HUDEP-2 (cell line): ENCODE results near the gene MAP2K6.

Experiments
- DNase-seq, 76 experiments: peaks; one replicate each; lab custom pipeline; 2025; ENCODE audit not compliant: unreplicated experiment in 76 of 76; lab: John Stamatoyannopoulos, UW

The MAP2K6 gene

DNA sequence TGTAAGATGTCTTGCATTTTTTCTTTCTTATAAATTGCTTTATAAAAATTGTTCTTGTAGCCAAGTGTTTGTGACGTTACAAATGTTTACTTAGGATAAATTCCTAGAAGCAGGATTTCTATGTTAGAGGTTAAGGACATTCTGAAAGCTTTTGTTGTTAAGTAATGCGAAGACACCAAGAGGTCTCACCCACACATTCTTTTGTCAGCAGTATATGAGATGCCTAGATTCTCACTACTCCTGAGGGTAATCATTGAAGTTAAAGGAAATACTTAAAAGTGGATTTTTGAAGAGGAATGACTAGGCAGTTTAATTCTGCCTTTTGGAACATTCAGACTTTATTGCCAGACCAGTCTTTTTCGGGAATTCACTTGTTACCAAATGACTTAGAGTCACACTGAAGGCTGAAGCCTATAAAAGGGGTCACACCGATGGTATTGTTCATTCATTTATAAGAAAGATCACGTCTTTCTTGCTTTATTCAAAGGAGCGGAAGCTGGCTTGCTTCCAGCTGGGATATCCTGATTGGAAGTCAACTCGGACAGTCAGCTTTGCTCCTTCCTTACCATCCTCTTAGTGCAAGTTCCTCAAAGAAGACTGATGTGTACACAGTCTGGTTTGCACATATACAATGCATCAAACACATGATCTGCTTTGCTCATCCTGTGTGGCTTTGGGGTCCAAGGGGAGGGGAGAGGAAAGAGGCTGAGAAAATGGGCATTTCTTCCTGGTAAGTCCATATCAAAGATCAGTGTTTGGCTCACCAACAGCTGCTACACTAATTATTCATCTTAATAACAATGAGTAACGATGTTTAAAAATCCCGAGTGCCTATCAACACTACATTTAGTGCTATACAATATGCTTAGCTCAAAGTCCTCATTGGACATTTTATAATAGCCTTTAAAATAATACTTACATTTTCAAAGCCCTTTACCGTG, 160.0 kb downstream of the MAP2K6 start:
- DNase-seq, result no peak

GRCh38 chr17:69575346-69575761, 160.9 kb downstream of the MAP2K6 start:
- DNase-seq, result no peak

GRCh38 chr17:69577098-69577497, 162.6 kb downstream of the MAP2K6 start:
- DNase-seq, result no peak

DNA sequence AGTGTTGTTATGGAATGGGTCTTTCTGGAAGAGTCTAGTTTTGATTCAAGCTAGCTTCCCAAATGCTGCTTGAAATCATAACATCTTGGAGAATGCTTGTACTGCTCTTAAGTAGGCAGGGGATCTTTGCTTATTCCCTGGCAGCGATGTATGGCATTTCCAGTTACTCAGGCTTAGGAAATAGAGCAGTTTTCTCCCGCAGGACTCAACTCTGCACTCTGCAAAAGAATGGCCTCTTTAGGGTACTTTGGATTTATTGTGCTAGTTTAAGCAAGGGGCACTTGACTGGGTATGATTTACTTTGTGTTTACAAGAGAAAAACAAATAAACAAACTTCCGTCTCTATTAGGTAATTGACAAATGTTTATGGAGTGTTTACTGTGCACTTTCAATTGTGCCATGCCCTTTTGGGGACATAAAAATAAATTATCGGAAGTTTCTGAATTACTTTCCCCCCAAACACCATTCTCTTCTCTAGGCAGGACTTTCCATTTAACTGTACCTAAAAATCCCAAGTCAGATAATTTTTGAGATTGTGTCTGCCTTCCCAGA, 164.0 kb downstream of the MAP2K6 start:
- no peak for DNase-seq

- DNase-seq, result no peak
These were observed 165.6 kb downstream of the MAP2K6 start for GRCh38 chr17:69579961-69580677.

DNA sequence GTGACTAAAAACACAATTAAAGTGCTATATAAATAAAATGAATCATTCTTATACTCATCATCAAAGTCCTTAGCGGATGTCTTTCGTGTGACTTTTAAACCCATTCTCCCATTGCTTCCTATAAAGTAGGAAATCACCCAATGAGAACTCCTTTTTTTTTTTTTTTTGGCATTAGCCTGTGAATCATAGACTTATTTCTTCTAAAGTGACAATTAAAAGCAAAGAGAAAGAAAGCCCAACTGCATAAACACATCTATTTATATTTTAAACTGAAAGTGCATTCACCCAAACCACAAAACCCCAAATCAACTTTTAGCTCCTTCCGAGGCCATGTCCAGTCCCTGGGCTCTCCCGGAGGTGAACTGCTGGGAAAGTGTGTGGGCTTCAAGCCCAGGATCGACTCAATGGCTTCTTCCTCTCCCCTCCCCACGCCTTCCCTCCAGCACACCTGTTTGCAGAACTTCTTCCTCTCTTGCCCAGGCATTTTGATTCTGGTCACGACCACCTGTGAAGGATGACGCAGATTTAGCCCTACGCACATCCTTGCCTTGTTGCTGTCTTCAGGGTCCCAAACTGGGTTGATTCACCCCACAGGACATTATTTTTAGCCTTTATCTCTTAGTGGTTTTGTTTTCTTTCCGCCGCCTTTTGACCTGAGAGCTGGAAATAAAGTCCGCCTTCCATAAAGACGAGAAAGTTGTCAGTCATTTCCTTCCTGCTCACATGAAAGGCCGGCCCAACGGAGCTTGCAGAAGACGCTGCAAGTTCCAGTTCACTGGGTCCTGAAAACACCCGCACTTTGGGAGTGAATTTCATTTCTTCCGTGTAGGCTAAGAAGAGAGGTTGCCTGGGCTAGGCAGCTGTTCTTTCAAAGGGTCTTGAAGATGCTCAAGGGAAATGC, 166.8 kb downstream of the MAP2K6 start:
- no peak for DNase-seq

GRCh38 chr17:69588316-69588715, 173.8 kb downstream of the MAP2K6 start:
- DNase-seq, result no peak

DNA sequence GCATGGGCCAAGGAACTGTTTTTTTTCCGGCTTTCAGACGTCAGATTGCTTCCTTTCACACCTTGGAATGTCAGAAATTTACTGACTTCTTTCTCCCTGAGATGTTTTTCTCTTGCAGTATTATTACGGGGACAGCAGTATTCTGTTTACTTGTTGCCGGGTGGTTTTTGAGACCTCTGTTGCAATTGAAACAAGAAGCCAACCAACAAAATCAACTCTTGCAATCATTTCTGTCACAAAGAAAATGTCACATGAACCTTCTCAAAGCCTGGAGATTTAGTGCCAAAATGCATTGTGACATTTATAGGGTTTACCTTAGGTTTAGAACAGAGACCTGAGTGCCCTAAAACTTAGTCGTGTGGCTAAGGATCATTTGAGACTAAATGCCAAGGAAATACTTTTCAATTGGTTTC, 174.3 kb downstream of the MAP2K6 start:
- no peak for DNase-seq

DNA sequence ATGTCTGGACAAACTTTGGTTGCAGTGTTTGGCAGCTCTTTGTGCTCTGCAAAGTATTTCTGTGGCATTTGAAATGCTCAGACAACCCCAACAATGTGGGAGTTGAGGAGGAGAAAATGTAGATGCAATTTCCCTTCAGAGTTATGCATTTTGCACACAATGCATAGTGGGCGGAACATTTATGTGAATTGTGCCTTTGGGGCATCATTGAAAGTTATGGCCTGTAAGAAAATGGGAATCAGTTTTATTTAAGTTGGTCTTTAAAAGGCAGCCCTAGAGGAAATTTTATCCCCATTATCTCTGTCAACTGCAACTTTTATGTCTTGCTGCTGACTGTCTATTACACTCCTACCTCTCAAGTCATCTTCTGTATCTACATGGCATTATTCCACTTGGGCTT, 176.2 kb downstream of the MAP2K6 start:
- DNase-seq, result no peak

DNA sequence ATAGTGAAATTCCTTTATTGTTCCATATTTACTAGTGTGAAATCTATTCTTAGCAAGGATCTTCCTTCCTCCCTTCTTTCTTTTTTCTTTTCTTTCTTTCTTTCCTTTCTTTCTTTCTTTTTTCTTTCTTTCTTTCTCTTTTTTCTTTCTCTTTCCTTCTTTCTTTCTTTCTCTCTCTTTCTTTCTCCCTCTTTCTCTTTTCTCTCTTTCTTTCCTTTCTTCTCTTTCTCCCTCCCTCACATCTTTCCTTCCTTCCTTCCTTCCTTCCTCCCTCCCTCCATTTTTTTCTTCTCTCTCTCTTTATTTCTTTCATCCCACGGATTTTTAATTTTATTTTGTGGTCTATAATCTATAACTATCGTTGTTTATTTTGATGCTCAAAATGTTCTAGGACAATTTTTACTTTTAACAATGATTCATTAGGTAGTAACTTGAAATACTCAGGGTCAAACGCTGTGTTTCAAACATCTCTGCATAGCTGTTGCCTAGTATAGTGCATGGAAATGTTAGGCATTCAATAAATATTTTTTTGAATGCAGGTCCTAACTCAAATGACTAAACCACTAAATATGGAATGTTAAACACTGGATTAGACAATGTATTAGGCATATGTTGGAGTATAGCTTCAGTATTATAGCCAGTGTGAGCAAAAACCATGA, 178.3 kb downstream of the MAP2K6 start:
- DNase-seq, result no peak

DNA sequence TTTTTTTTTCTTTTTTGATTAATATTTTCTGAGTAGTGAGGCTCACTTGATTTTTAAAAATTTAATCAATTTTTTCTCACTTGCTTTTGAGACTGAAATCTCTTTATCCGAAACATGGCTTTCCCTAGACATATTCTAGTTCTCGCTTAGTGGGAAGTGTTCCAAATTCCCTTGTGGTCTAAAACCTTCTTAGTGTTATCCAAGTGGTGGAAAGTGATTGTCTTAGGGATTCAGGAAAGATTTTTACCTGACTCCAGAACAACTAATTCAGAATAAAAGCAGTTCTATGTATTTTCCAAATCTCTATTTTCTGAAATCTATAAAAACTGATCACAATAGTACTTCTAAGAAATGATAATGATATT, 178.8 kb downstream of the MAP2K6 start:
- DNase-seq, result no peak

DNA sequence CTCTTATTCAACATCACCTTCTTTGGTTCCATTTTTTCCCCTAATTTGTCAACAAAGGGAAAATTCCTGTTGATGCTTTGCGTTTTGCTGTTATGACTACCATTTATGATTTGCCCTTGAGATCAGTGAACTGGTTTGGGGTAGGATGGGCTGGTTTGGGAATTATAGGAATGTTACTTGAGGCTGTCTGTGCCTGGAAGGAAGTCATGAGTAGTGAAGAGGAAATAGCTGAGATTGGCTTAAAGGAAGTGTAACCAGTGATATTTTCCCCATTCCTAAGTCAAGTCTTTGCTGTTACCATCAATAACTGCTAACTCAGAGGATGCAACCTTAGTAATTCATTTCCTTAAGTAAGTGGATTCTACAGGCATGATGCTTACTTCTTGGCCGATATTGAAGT, 179.2 kb downstream of the MAP2K6 start:
- DNase-seq, result no peak

DNA sequence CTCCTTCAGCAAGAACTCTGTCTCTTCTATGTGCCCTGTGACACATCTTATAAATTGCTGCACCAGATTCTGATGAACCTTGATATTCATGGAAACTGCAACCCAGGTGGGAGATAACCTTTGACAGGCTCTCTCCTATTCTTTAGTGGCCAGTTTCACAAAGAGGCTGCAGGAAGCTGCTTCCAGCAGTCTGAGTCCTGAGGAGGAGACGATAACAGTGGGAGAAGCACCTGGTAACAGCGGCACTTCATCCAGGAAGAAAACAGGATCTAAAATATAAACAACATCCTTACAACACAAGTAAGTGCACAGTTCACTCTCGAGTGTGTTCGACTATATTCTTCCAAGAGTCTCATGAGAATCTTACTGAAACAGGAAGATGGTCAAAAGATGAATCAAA, 180.1 kb downstream of the MAP2K6 start:
- no peak for DNase-seq

DNA sequence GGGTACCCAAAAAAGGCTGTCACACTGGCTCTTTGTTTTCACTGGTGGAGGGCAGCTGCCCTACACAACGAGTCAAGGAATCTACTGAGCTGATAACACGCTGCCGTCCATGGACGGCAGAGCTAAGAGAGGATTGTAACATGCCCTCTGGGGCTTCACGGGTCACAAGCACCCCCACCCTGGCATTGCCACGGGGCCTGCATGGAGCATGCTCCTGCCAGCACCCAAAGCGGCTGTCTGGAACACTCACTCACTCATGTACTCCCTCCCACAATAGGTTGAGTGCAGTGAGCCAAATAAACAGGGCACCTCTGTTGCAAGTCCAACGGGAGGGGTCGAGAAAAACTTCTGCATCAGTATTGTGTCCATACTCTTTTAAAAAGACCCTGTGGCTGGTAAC, 181.6 kb downstream of the MAP2K6 start:
- DNase-seq, result no peak

DNA sequence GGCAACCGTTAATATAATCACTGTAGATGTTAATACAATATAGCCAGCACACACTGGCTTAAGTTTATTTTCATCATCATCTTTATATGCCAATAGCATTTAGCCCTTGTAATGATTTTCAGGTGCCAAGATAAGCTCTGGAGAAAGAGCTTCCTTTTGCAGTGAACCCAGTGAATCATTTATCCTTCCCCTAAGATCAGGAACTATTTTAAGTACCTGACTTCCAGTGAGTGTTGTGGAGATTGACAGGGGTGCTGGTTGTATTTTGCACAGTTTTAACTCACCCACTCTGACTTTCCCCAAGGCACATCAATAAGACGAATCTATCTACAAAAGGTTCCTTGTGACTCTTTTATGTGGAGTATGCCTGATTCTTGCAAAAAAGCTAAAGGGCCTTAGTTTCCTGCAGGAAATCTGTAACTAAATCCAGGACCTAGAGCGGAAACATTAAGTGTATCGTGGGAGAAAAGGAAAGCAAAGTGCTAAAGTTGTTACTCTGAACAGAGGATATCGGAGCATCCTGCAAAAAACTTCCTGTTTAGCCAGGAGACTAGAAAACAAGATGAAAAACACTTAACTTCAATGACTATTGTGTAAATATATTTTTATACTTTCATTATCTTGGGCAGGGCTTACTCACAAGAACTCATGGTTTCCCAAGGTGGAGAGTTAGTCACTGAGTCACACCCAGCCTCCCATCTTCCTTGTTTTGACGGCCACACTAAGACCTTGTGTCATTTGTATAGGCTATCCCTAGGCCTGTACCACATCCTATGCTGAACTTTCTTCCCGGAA, 183.6 kb downstream of the MAP2K6 start:
- no peak for DNase-seq

GRCh38 chr17:69602972-69603371, 188.5 kb downstream of the MAP2K6 start:
- no peak for DNase-seq
